ENCODE results near the gene SPATA46.

DNA sequence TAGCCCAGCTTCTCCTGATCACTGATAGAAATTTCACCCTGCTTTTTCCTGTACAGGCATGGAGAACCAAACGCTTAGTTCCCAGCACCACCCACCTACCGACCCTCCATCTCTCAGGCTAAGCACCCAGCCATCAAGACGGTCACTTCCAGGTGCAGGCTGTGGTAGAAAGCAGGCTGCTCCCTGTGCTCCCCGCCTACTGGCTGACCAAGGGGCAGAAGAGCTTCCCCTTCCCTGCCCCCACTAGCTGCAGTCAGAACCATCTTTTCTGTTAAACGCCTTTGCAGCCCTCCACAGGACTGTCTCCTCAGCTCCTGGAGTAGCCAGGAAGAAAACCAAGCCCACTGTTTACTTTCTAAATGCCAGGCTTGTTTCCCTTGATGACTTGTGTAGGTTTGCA is 23.0 kb downstream of the SPATA46 start:
- no peak for TF ChIP-seq EP300 (IDR thresholded peaks at IDR 0.05)
- TF ChIP-seq, protein P1, sequence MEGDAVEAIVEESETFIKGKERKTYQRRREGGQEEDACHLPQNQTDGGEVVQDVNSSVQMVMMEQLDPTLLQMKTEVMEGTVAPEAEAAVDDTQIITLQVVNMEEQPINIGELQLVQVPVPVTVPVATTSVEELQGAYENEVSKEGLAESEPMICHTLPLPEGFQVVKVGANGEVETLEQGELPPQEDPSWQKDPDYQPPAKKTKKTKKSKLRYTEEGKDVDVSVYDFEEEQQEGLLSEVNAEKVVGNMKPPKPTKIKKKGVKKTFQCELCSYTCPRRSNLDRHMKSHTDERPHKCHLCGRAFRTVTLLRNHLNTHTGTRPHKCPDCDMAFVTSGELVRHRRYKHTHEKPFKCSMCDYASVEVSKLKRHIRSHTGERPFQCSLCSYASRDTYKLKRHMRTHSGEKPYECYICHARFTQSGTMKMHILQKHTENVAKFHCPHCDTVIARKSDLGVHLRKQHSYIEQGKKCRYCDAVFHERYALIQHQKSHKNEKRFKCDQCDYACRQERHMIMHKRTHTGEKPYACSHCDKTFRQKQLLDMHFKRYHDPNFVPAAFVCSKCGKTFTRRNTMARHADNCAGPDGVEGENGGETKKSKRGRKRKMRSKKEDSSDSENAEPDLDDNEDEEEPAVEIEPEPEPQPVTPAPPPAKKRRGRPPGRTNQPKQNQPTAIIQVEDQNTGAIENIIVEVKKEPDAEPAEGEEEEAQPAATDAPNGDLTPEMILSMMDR (IDR thresholded peaks at IDR 0.05), result no peak

All from stomach (tissue), 4 donors.